Vagina (tissue), 2 donors: ENCODE results near the gene SPATA20. TPM values are rescaled to one million over a fixed set of nuclear protein-coding genes. Genes with fewer than 3 reads are reported as not detected.

Experiments used
- DNase-seq, 2 donors: peaks; one replicate each; pipeline ENCODE4 v3.0.0-alpha.2; 2017; ENCODE audit errors: extremely low spot score in 2 of 2
- H3K27ac ChIP-seq: fragments of 200-600 bp; sonication (generic); one replicate; pipeline ENCODE4 v1.5.1; 2019
- H3K27me3 ChIP-seq: fragments of 200-600 bp; sonication (generic); one replicate; pipeline ENCODE4 v1.5.1; 2019
- H3K36me3 ChIP-seq, 2 donors: fragments of 200-600 bp; sonication (generic); one replicate each; pipeline ENCODE4 v1.5.1; 2017 to 2019
- H3K4me1 ChIP-seq: fragments of 200-600 bp; sonication (generic); one replicate; pipeline ENCODE4 v1.5.1; 2019
- H3K4me3 ChIP-seq, 2 donors: fragments of 200-600 bp; sonication (generic); 1 replicate in 1 of 2; 2 replicates in 1 of 2; pipeline ENCODE4 v1.5.1; 2016 to 2019
- H3K9me3 ChIP-seq: fragments of 200-600 bp; sonication (generic); one replicate; pipeline ENCODE4 v1.5.1; 2019
- CTCF ChIP-seq, 3 experiments: fragments of 450-650 bp in 2 of 3; fragments of 200-600 bp in 1 of 3; sonication (generic) in 1 of 3; IDR thresholded peaks; one replicate each; pipeline ENCODE4 v1.5.1; 2017 to 2019; ENCODE audit warnings: antibody characterized with exemption in 3 of 3, mild to moderate bottlenecking in 2 of 3, moderate library complexity in 2 of 3
- POLR2A ChIP-seq, 2 donors: fragments of 450-650 bp; IDR thresholded peaks; one replicate each; pipeline ENCODE4 v1.6.1; 2017; ENCODE audit warnings: antibody characterized with exemption in 2 of 2, mild to moderate bottlenecking in 2 of 2, moderate library complexity in 2 of 2
- POLR2AphosphoS5 ChIP-seq, 2 donors: sonication (generic); formaldehyde crosslinking; IDR thresholded peaks; one replicate each; pipeline ENCODE4 v1.9.0; 2017; ENCODE audit warnings: antibody characterized with exemption in 2 of 2, mild to moderate bottlenecking in 2 of 2, low read depth in 1 of 2; ENCODE audit not compliant: insufficient read depth in 1 of 2
- intact Hi-C: fragments of 100-400 bp; cut with DNase I; formaldehyde crosslinking; loops from one replicate; pipeline ENCODE4 v1.15.1; 2023
- total RNA-seq: library from RNA; depleted of rRNA; stranded (reverse); fragments of >200 nt; gene quantifications from one replicate; pipeline ENCODE4 v1.2.3, GENCODE V29; 2016

SPATA20 gene
- total RNA-seq, 1 donor from 2014 or later, result 73.4 TPM

GRCh38 chr17:50539762-50540559 lies 7.0 kb upstream of the SPATA20 start:
- H3K36me3 ChIP-seq, result peaks cover 0 to 10% of the 10 kb centered on the region in 2 donors
- no peak overlapping the region for H3K27ac ChIP-seq
- TF ChIP-seq POLR2AphosphoS5 (IDR thresholded peaks at IDR 0.05; ENCODE audit: insufficient read depth in 1 of 2, low read depth in 1 of 2), result peak in 1 of 2 donors; percentile 49
- TF ChIP-seq POLR2A (IDR thresholded peaks at IDR 0.05), result no peak
- no peak for DNase-seq
- H3K4me3 ChIP-seq, result no peak overlapping the region
- intact Hi-C loops, result loop anchor here (5.0 kb wide), 1 partner anchor 58 kb away; no protein-coding TSS in a partner anchor
- H3K27me3 ChIP-seq, result no peaks in the 10 kb centered on the region
- peaks cover 30% of the 10 kb centered on the region for H3K4me1 ChIP-seq
- H3K9me3 ChIP-seq, result no peaks in the 10 kb centered on the region

GRCh38 chr17:50540560-50541401 lies 6.2 kb upstream of the SPATA20 start:
- intact Hi-C loops, result loop anchor here (5.0 kb wide), 1 partner anchor 58 kb away; no protein-coding TSS in a partner anchor
- Histone ChIP-seq H3K36me3 (peaks cover 0 to 10% of the 10 kb centered on the region in 2 donors), H3K4me1 (peaks cover 30% of the 10 kb centered on the region), H3K9me3 (no peaks in the 10 kb centered on the region), H3K4me3 (peak overlapping the region in 1 of 2 donors; percentile 50), H3K27ac (peak overlapping the region; percentile 76), H3K27me3 (no peaks in the 10 kb centered on the region)
- DNase-seq, result no peak
- TF ChIP-seq CTCF (IDR thresholded peaks at IDR 0.05) (no peak), POLR2A (IDR thresholded peaks at IDR 0.05) (no peak), POLR2AphosphoS5 (IDR thresholded peaks at IDR 0.05; ENCODE audit: insufficient read depth in 1 of 2, low read depth in 1 of 2) (no peak)

DNA sequence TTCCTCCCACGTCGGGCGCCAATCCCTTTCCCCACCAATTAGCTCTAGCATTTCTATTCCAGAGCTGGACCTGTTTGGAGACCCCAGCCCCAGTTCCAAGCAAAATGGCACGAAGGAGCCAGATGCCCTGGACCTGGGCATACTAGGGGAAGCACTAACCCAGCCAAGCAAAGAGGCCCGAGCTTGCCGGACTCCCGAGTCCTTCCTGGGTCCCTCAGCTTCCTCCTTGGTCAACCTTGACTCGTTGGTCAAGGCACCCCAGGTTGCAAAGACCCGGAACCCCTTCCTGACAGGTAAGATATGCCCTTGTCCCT lies 5.6 kb upstream of the SPATA20 start:
- Histone ChIP-seq H3K9me3 (no peaks in the 10 kb centered on the region), H3K4me3 (peak overlapping the region; percentile 50 to 56), H3K27me3 (no peaks in the 10 kb centered on the region), H3K36me3 (peaks cover 0 to 10% of the 10 kb centered on the region in 2 donors), H3K27ac (peak overlapping the region; percentile 76), H3K4me1 (peaks cover 30% of the 10 kb centered on the region)
- TF ChIP-seq POLR2AphosphoS5 (IDR thresholded peaks at IDR 0.05; ENCODE audit: insufficient read depth in 1 of 2, low read depth in 1 of 2) (no peak), CTCF (IDR thresholded peaks at IDR 0.05) (no peak), POLR2A (IDR thresholded peaks at IDR 0.05) (no peak)
- no peak for DNase-seq
- intact Hi-C loops, result loop anchor here (5.0 kb wide), 1 partner anchor 59 kb away; no protein-coding TSS in a partner anchor

- H3K4me3 ChIP-seq, result peak overlapping the region; percentile 50 to 56
Measured at GRCh38 chr17:50541716-50542688, 5.0 kb upstream of the SPATA20 start.

More at GRCh38 chr17:50541716-50542688, 5.0 kb upstream of the SPATA20 start:
- intact Hi-C loops, result loop anchor here (5.0 kb wide), 1 partner anchor 60 kb away; no protein-coding TSS in a partner anchor
- peak in 1 of 3 experiments; percentile 13 for TF ChIP-seq CTCF (IDR thresholded peaks at IDR 0.05)
- TF ChIP-seq POLR2AphosphoS5 (IDR thresholded peaks at IDR 0.05; ENCODE audit: insufficient read depth in 1 of 2, low read depth in 1 of 2), result peak in 1 of 2 donors; percentile 60
- TF ChIP-seq POLR2A (IDR thresholded peaks at IDR 0.05), result peak in 1 of 2 donors; percentile 25
- peaks cover 35% of the 10 kb centered on the region for H3K4me1 ChIP-seq
- no peaks in the 10 kb centered on the region for H3K27me3 ChIP-seq
- H3K27ac ChIP-seq, result peak overlapping the region; percentile 76
- DNase-seq, result no peak
- H3K36me3 ChIP-seq, result peaks cover 0 to 10% of the 10 kb centered on the region in 2 donors
- H3K9me3 ChIP-seq, result no peaks in the 10 kb centered on the region
